ENCODE results near the gene WNK1.
A peak's percentile ranks its signal among the peaks of the same experiment; 100 is the strongest.
"Not testable (repeated sequence)": the region's sequence is repeated elsewhere in the genome, so short reads cannot be mapped to it uniquely, and the experiment has no call there.

Gene WNK1

GRCh38 chr12:754851-755562, 2.6 kb downstream of the WNK1 start:
- no peak for DNase-seq
- peak; percentile 5 for ATAC-seq
- peaks cover 41% of the 10 kb centered on the region for H3K36me3 Mint-ChIP-seq (ENCODE audit: low read depth)
- H3K4me3 Mint-ChIP-seq: peak overlapping the region; percentile 88
- peak overlapping the region; percentile 61 for H3K27ac Mint-ChIP-seq
- no peaks in the 10 kb centered on the region for H3K27me3 Mint-ChIP-seq
- H3K4me1 Mint-ChIP-seq: peaks cover 44% of the 10 kb centered on the region
- no peaks in the 10 kb centered on the region for H3K9me3 Mint-ChIP-seq

DNA sequence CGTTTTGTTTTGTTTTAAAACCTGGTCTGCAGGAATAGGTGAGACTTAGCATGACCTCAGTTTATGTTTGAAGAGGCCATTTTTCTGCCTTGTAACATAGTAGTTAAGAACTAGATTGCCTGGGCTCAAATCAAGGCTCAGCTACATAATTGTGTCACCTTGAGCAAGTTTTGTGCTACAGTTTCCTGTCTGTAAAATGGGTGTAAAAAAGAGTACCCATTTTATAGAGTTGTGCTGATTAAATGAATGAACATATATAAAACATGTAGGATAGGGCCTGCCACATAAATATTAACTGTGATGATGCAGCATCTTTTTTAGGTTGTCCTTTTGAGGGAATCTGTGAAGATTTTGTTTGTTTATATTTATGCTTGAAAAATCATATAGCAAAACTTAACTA, 7.2 kb downstream of the WNK1 start:
- H3K4me3 Mint-ChIP-seq: no peak overlapping the region
- no peaks in the 10 kb centered on the region for H3K27me3 Mint-ChIP-seq
- no peak for ATAC-seq
- peak overlapping the region; percentile 2 for H3K27ac Mint-ChIP-seq
- H3K9me3 Mint-ChIP-seq: no peaks in the 10 kb centered on the region
- peaks cover 73% of the 10 kb centered on the region for H3K4me1 Mint-ChIP-seq
- peaks cover 46% of the 10 kb centered on the region for H3K36me3 Mint-ChIP-seq (ENCODE audit: low read depth)
- no peak for DNase-seq

DNA sequence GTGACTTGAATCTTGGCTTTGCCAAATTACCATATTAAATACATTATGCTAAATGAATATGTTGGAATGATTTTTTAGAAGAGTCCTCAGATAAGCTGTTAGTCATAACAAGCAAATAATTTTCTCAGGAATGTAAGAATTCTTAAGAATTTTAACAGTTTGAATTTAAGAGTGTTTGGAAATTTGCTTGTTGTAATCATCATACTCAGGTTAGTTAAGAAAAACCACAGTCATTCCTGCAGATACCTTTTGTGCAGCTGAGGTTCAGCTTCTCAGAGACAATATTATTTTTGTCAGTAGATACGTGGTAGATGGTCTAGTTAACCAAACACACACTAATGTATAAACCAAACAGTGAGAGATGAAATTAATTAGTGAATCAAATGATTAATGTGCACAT, 8.9 kb downstream of the WNK1 start:
- H3K9me3 Mint-ChIP-seq: no peaks in the 10 kb centered on the region
- peaks cover 32% of the 10 kb centered on the region for H3K36me3 Mint-ChIP-seq (ENCODE audit: low read depth)
- no peak for ATAC-seq
- H3K27me3 Mint-ChIP-seq: no peaks in the 10 kb centered on the region
- no peak for DNase-seq
- peaks cover 72% of the 10 kb centered on the region for H3K4me1 Mint-ChIP-seq
- H3K4me3 Mint-ChIP-seq: no peak overlapping the region
- H3K27ac Mint-ChIP-seq: no peak overlapping the region

- no peak for DNase-seq
- ATAC-seq: peak; percentile 57
- peaks cover 70% of the 10 kb centered on the region for H3K4me1 Mint-ChIP-seq
- H3K9me3 Mint-ChIP-seq: no peaks in the 10 kb centered on the region
- no peaks in the 10 kb centered on the region for H3K27me3 Mint-ChIP-seq
- peaks cover 25% of the 10 kb centered on the region for H3K36me3 Mint-ChIP-seq (ENCODE audit: low read depth)
- no peak overlapping the region for H3K4me3 Mint-ChIP-seq
- peak overlapping the region; percentile 74 for H3K27ac Mint-ChIP-seq
Observed at GRCh38 chr12:765840-766239, 13.5 kb downstream of the WNK1 start.

GRCh38 chr12:768434-768833, 16.1 kb downstream of the WNK1 start:
- Mint-ChIP-seq H3K27ac (no peak overlapping the region), H3K36me3 (ENCODE audit: low read depth) (peaks cover 15% of the 10 kb centered on the region), H3K4me3 (no peak overlapping the region), H3K9me3 (no peaks in the 10 kb centered on the region), H3K4me1 (peaks cover 67% of the 10 kb centered on the region), H3K27me3 (no peaks in the 10 kb centered on the region)
- ATAC-seq (no peak), DNase-seq (no peak)

DNA sequence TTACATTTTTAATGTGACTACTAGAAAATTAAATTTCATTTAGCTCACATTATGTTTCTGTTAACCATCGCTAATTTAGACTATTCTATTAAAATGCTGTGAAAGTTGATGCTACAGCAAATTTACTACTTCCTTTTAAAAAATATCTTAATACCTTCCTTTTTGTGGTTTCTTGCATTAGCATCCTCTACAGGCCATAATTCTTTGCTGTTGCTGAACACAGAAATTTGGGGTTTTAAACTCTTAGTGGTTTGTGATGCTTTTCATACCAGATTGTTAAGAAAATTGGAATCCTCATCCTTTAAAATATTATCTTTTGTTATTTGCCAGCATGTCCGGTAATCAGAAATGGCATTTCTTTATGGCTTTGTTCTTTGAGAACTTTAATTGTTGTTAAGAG, 18.1 kb downstream of the WNK1 start:
- Mint-ChIP-seq H3K4me1 (peaks cover 70% of the 10 kb centered on the region), H3K4me3 (no peak overlapping the region), H3K9me3 (no peaks in the 10 kb centered on the region), H3K36me3 (ENCODE audit: low read depth) (peaks cover 13% of the 10 kb centered on the region), H3K27me3 (no peaks in the 10 kb centered on the region), H3K27ac (no peak overlapping the region)
- DNase-seq: no peak
- ATAC-seq: no peak

- DNase-seq (no peak), ATAC-seq (no peak)
- no peak overlapping the region for H3K4me3 Mint-ChIP-seq
- H3K27me3 Mint-ChIP-seq: no peaks in the 10 kb centered on the region
- peaks cover 9% of the 10 kb centered on the region for H3K36me3 Mint-ChIP-seq (ENCODE audit: low read depth)
- peaks cover 71% of the 10 kb centered on the region for H3K4me1 Mint-ChIP-seq
- H3K27ac Mint-ChIP-seq: no peak overlapping the region
- no peaks in the 10 kb centered on the region for H3K9me3 Mint-ChIP-seq
Observed at GRCh38 chr12:772056-772697, 19.8 kb downstream of the WNK1 start.

GRCh38 chr12:774051-774614, 21.8 kb downstream of the WNK1 start:
- ATAC-seq: no peak
- no peak for DNase-seq

DNA sequence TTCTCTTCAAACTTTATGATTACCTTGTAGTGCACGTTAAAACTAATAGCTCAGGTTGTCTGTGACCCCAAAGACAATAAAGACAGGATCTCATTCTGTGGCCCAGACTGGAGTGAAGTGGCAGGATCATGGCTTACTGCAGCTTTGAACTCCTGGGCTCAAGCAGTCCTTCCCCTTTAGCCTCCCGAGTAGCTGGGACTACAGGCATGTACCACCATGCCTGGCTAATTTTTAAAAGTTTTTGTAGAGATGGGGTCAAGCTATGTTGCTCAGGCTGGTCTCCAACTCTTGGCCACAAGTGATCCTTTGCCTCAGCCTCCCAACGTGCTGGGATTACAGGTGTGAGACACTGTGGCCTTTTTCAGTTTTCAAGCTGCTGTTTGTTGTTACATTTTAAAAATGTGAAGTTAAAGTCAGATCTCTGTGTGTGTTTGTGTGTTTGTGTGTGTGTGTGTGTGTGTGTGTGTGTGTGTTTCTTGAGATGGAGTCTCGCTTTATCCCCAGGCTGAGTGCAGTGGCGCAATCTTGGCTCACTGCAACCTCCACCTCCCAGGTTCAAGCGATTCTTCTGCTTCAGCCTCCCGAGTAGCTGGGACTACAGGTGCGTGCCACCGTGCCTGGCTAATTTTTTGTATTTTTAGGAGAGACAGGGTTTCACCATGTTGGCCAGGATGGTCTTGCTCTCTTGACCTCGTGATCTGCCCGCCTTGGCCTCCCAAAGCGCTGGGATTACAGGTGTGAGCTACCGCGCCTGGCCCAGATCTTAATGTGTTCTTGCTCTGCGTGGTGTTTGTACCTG, 23.8 kb downstream of the WNK1 start:
- not testable (repeated sequence) for DNase-seq; ATAC-seq; H3K4me3 Mint-ChIP-seq; H3K27ac Mint-ChIP-seq; H3K36me3 Mint-ChIP-seq (ENCODE audit: low read depth); H3K27me3 Mint-ChIP-seq; H3K9me3 Mint-ChIP-seq
- H3K4me1 Mint-ChIP-seq: peaks cover 80% of the 10 kb centered on the region

More at GRCh38 chr12:774051-774614, 21.8 kb downstream of the WNK1 start:
- peaks cover 73% of the 10 kb centered on the region for H3K4me1 Mint-ChIP-seq
- H3K27me3 Mint-ChIP-seq: no peaks in the 10 kb centered on the region
- H3K36me3 Mint-ChIP-seq (ENCODE audit: low read depth): peaks cover 5% of the 10 kb centered on the region
- no peak overlapping the region for H3K4me3 Mint-ChIP-seq
- no peaks in the 10 kb centered on the region for H3K9me3 Mint-ChIP-seq
- peak overlapping the region; percentile 50 for H3K27ac Mint-ChIP-seq

DNA sequence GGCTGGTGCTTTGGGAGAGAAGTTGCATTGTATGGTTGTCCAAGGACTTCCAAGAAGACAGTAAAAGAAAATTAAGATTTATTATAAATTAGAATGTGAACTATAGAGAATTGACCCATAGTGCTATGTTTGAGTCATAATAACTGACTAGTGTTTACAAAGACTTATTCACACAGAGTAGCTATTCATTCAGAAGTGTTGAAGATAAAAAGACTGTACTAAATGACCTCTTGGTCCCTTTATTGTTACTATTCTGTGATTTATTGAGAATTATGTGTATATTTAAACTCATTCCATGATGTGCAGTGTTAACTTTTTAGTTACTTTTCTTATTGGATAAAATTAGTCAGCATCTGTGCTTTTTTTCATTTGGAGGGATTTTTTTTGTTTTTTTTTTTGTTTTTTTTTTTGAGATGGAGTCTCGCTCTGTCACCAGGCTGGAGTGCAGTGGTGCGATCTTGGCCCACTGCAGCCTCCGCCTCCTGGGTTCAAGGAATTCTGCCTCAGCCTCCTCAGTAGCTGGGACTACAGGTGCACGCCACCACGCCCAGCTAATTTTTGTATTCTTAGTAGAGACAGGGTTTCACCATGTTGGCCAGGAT, 24.5 kb downstream of the WNK1 start:
- not testable (repeated sequence) for H3K36me3 Mint-ChIP-seq (ENCODE audit: low read depth); ATAC-seq; H3K4me3 Mint-ChIP-seq; DNase-seq; H3K9me3 Mint-ChIP-seq; H3K27me3 Mint-ChIP-seq
- H3K4me1 Mint-ChIP-seq: peaks cover 81% of the 10 kb centered on the region
- H3K27ac Mint-ChIP-seq: peak overlapping the region; percentile 65

DNA sequence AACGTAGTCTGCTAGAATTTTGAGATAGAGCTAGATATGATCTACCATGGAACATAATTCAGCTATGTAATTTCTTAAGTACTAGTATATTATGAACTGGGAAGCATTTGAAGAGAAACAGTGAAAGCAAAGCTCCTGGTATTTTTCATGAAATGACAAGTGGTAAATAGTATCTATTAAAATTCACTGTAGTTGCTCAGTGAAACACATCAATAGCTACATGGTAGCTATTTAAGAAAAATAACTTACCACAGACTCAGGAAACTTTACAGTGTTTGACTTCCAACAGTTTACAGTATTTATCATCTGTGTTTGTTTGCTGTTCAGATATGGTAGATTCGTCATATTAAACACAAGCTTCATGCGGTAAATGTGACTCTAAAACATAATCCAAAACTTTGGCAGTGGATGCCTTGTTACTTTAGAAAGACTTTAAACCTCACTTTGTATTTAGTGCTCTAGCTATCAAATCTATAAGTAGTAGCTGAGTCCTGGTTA, 25.2 kb downstream of the WNK1 start:
- H3K36me3 Mint-ChIP-seq (ENCODE audit: low read depth): peaks cover 7% of the 10 kb centered on the region
- no peaks in the 10 kb centered on the region for H3K27me3 Mint-ChIP-seq
- H3K4me1 Mint-ChIP-seq: peaks cover 82% of the 10 kb centered on the region
- ATAC-seq: no peak
- H3K27ac Mint-ChIP-seq: no peak overlapping the region
- DNase-seq: no peak
- H3K4me3 Mint-ChIP-seq: no peak overlapping the region
- H3K9me3 Mint-ChIP-seq: no peaks in the 10 kb centered on the region

DNA sequence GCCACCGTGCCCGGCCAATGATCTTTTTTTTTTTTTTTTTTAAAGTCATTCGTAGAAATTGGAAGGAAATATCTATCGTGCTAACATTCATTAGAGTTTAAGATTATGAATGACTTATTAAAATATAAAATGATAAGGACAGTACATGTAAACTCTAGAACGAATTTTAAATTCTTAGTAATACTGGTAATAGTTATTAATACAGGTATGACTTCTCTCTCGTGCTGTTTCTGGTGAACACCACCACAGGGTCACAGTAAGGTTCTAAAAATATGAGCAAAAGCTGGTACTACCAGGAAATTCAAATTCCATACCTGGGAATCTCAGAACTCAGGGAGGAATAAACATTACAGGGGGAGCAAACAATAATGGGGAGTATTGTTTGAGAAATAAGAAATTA, 26.2 kb downstream of the WNK1 start:
- peaks cover 7% of the 10 kb centered on the region for H3K36me3 Mint-ChIP-seq (ENCODE audit: low read depth)
- H3K27ac Mint-ChIP-seq: peak overlapping the region; percentile 26
- peak overlapping the region; percentile 66 for H3K4me3 Mint-ChIP-seq
- no peaks in the 10 kb centered on the region for H3K27me3 Mint-ChIP-seq
- DNase-seq (no peak), ATAC-seq (no peak)
- H3K9me3 Mint-ChIP-seq: no peaks in the 10 kb centered on the region
- H3K4me1 Mint-ChIP-seq: peaks cover 73% of the 10 kb centered on the region

DNA sequence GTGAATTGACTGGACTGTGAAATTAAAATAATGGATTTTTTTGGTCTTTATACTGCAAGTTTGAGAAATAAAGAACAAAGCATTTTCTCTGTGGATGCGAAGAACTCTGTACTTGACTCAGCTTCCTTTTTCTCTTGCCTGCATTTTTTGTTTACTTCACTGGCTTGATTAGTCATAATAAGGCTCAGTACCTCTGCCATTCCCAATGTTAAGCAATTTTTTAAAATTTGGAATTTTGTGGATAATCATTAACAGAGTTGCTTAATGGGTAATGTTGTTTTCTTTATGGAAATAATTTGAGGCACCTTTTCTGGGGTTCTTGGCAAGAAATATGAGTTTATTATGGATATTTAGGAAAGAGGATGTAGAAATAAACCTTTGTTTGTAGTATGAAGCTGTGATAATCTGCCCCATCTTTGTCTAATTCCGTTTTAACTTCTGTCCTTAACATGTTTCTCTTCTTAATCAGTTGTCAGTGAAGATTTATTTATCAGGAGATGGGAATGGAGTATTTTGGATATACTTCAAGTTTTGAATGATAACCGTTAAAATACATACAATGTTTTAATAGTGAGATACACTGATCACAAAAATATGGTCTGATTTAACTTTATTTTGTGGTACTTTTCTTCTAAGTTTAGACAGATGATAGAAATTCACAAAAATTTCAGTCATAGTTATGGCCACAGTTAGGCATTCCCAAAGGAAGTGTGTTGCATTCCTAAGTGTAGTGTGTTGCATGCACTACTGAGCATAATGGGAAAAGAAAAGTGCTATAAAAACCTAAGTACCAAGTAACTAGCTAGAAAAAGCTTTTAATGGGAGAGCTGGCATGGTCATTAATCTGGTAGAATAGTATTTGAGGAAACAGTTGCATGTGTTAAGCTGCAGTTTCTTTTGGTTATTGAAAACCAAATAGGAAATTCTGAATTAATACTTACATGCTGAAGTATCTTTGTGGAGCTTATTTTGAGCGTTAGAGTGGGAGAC, 27.7 kb downstream of the WNK1 start:
- no peaks in the 10 kb centered on the region for H3K9me3 Mint-ChIP-seq
- H3K4me1 Mint-ChIP-seq: peaks cover 69% of the 10 kb centered on the region
- peak overlapping the region; percentile 22 for H3K27ac Mint-ChIP-seq
- ATAC-seq (no peak), DNase-seq (no peak)
- peaks cover 7% of the 10 kb centered on the region for H3K36me3 Mint-ChIP-seq (ENCODE audit: low read depth)
- no peaks in the 10 kb centered on the region for H3K27me3 Mint-ChIP-seq
- H3K4me3 Mint-ChIP-seq: peak overlapping the region; percentile 66

Data from activated naive CD8-positive, alpha-beta T cell treated with anti-CD3 and anti-CD28 coated beads, Interleukin-2, amount 50 U/mL, for 24 hours (primary cell).